ENCODE data around the gene GPX2. TPM values are rescaled to one million over a fixed set of nuclear protein-coding genes. Genes with fewer than 3 reads are reported as not detected.

The GPX2 gene
- total and polyA plus RNA-seq, 4 donors, result 6.9 to 1,067 (median 325) TPM

DNA sequence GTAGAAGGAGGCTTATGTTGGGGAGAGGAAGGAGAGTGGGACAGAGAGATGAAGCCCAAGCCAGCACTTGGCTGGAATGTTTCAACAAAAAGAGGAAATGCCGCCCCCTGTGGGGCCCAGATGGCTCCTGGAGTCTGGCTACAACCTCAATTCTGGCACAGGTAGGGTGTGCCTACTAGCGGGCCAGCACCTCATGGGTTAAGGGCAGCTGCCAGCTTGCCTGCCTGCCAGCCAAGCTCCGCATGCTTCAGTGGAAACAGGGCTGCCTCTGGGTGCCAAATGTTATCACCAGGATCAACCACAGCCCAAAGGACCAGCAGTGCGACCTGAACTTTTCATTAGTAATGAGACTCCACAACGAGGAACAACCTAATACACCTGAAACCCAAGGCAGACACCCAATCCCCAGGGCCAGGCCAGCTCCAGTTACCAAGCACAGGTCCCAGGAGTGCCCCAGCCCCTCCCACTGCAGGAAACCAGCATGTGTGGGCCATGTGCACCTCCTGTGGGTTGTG, 18.3 kb upstream of the GPX2 start:
- no peak for DNase-seq (ENCODE audit: low spot score)

DNA sequence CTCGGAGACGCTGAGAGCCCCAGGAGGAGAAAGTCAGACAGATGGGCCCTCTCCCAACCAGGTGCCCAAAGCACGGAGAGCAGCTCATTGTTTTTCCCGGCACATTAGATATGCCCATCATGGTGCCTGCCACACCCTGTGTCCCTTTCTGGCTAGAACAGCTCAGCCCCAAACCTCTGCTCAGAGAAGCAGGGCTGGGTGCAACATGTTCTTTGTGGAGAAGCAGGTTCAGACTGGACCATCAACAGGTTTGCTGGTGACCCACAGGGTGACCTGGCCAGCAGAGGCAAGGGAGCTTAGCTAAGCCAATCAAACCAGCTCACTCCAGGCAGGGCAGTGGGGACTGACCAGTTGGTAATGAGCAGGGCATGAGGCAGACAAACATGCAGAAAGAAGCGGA, 16.2 kb upstream of the GPX2 start:
- Histone ChIP-seq H3K9ac (ENCODE audit: low read depth in 1 of 2, low read length in 2 of 2) (no peak overlapping the region), H3K4me3 (ENCODE audit: low read depth in 1 of 3, low read length in 3 of 3) (no peak overlapping the region), H3K27ac (ENCODE audit: low read depth in 1 of 2, low read length in 2 of 2) (no peak overlapping the region), H3K9me3 (ENCODE audit: control insufficient read depth in 4 of 4, low read length in 3 of 4) (no peaks in the 10 kb centered on the region), H3K27me3 (ENCODE audit: control insufficient read depth in 4 of 4, insufficient read depth in 4 of 4, low read length in 3 of 4) (no peaks in the 10 kb centered on the region), H3K4me1 (ENCODE audit: control insufficient read depth in 4 of 4, insufficient read depth in 4 of 4, low read length in 3 of 4) (peaks cover 0 to 12% (median 7%) of the 10 kb centered on the region in 4 donors), H3K36me3 (ENCODE audit: control insufficient read depth in 4 of 4, insufficient read depth in 3 of 4, low read depth in 1 of 4, low read length in 3 of 4) (peaks cover 0 to under 1% (median 0%) of the 10 kb centered on the region in 4 donors)
- TF ChIP-seq TAF1 (conservative IDR thresholded peaks at IDR 0.05), result no peak
- TF ChIP-seq, protein P1, sequence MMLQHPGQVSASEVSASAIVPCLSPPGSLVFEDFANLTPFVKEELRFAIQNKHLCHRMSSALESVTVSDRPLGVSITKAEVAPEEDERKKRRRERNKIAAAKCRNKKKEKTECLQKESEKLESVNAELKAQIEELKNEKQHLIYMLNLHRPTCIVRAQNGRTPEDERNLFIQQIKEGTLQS (IDR thresholded peaks at IDR 0.05), result no peak
- TF ChIP-seq EGR1 (IDR thresholded peaks at IDR 0.05; ENCODE audit: low read depth in 2 of 2), result no peak
- TF ChIP-seq JUND (IDR thresholded peaks at IDR 0.05), result no peak
- no peak for TF ChIP-seq FOXA2 (IDR thresholded peaks at IDR 0.05)
- TF ChIP-seq, protein P2, sequence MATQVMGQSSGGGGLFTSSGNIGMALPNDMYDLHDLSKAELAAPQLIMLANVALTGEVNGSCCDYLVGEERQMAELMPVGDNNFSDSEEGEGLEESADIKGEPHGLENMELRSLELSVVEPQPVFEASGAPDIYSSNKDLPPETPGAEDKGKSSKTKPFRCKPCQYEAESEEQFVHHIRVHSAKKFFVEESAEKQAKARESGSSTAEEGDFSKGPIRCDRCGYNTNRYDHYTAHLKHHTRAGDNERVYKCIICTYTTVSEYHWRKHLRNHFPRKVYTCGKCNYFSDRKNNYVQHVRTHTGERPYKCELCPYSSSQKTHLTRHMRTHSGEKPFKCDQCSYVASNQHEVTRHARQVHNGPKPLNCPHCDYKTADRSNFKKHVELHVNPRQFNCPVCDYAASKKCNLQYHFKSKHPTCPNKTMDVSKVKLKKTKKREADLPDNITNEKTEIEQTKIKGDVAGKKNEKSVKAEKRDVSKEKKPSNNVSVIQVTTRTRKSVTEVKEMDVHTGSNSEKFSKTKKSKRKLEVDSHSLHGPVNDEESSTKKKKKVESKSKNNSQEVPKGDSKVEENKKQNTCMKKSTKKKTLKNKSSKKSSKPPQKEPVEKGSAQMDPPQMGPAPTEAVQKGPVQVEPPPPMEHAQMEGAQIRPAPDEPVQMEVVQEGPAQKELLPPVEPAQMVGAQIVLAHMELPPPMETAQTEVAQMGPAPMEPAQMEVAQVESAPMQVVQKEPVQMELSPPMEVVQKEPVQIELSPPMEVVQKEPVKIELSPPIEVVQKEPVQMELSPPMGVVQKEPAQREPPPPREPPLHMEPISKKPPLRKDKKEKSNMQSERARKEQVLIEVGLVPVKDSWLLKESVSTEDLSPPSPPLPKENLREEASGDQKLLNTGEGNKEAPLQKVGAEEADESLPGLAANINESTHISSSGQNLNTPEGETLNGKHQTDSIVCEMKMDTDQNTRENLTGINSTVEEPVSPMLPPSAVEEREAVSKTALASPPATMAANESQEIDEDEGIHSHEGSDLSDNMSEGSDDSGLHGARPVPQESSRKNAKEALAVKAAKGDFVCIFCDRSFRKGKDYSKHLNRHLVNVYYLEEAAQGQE (IDR thresholded peaks at IDR 0.05), result no peak
- TF ChIP-seq, protein P3, sequence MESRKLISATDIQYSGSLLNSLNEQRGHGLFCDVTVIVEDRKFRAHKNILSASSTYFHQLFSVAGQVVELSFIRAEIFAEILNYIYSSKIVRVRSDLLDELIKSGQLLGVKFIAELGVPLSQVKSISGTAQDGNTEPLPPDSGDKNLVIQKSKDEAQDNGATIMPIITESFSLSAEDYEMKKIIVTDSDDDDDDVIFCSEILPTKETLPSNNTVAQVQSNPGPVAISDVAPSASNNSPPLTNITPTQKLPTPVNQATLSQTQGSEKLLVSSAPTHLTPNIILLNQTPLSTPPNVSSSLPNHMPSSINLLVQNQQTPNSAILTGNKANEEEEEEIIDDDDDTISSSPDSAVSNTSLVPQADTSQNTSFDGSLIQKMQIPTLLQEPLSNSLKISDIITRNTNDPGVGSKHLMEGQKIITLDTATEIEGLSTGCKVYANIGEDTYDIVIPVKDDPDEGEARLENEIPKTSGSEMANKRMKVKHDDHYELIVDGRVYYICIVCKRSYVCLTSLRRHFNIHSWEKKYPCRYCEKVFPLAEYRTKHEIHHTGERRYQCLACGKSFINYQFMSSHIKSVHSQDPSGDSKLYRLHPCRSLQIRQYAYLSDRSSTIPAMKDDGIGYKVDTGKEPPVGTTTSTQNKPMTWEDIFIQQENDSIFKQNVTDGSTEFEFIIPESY (IDR thresholded peaks at IDR 0.05), result no peak
- 97% methylated on average over 5 of the region's 5 CpGs for WGBS
- DNase-seq (ENCODE audit: low spot score), result no peak

More for the DNA sequence above, 18.3 kb upstream of the GPX2 start:
- H3K4me1 ChIP-seq (ENCODE audit: control insufficient read depth in 4 of 4, insufficient read depth in 4 of 4, low read length in 3 of 4), result peaks cover 0 to 12% (median 7%) of the 10 kb centered on the region in 4 donors
- WGBS, result 50% methylated on average over 5 of the region's 5 CpGs
- peaks cover 0 to 2% (median 0%) of the 10 kb centered on the region in 4 donors for H3K36me3 ChIP-seq (ENCODE audit: control insufficient read depth in 4 of 4, insufficient read depth in 3 of 4, low read depth in 1 of 4, low read length in 3 of 4)
- no peak overlapping the region for H3K4me3 ChIP-seq (ENCODE audit: low read depth in 1 of 3, low read length in 3 of 3)
- peak overlapping the region in 1 of 2 donors; percentile 16 for H3K27ac ChIP-seq (ENCODE audit: low read depth in 1 of 2, low read length in 2 of 2)
- H3K9ac ChIP-seq (ENCODE audit: low read depth in 1 of 2, low read length in 2 of 2), result no peak overlapping the region
- TF ChIP-seq, protein P4, sequence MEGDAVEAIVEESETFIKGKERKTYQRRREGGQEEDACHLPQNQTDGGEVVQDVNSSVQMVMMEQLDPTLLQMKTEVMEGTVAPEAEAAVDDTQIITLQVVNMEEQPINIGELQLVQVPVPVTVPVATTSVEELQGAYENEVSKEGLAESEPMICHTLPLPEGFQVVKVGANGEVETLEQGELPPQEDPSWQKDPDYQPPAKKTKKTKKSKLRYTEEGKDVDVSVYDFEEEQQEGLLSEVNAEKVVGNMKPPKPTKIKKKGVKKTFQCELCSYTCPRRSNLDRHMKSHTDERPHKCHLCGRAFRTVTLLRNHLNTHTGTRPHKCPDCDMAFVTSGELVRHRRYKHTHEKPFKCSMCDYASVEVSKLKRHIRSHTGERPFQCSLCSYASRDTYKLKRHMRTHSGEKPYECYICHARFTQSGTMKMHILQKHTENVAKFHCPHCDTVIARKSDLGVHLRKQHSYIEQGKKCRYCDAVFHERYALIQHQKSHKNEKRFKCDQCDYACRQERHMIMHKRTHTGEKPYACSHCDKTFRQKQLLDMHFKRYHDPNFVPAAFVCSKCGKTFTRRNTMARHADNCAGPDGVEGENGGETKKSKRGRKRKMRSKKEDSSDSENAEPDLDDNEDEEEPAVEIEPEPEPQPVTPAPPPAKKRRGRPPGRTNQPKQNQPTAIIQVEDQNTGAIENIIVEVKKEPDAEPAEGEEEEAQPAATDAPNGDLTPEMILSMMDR (IDR thresholded peaks at IDR 0.05; ENCODE audit: low read depth, low read length, missing input control), result no peak
- no peak for TF ChIP-seq TAF1 (conservative IDR thresholded peaks at IDR 0.05)
- no peak for TF ChIP-seq HNF4G (IDR thresholded peaks at IDR 0.05)
- TF ChIP-seq FOXA1 (IDR thresholded peaks at IDR 0.05), result no peak
- TF ChIP-seq RXRA (IDR thresholded peaks at IDR 0.05), result peak in 1 of 2 donors; percentile 24
- TF ChIP-seq JUND (IDR thresholded peaks at IDR 0.05), result no peak
- TF ChIP-seq HNF4A (conservative IDR thresholded peaks at IDR 0.05), result peak in 1 of 2 donors; percentile 16
- TF ChIP-seq, protein P3 (IDR thresholded peaks at IDR 0.05), result no peak
- TF ChIP-seq, protein P2 (IDR thresholded peaks at IDR 0.05), result no peak
- TF ChIP-seq YY1 (IDR thresholded peaks at IDR 0.05), result no peak
- H3K27me3 ChIP-seq (ENCODE audit: control insufficient read depth in 4 of 4, insufficient read depth in 4 of 4, low read length in 3 of 4), result no peaks in the 10 kb centered on the region
- no peaks in the 10 kb centered on the region for H3K9me3 ChIP-seq (ENCODE audit: control insufficient read depth in 4 of 4, low read length in 3 of 4)
